WTC11 (cell line): Measurements from ENCODE around the gene RPS10. TPM values are rescaled to one million over a fixed set of nuclear protein-coding genes. Genes with fewer than 3 reads are reported as not detected.

Source experiments
- ATAC-seq: fragments of 200-7000 bp; cut with Tn5 transposase; 2 replicates; pipeline ENCODE4 v1.10.0; 2021; ENCODE audit warnings: mild to moderate bottlenecking, moderate library complexity
- CTCF ChIA-PET: fragments of 300-600 bp; sonication (Branson Sonifier 250); formaldehyde crosslinking; loops from one replicate; lab custom pipeline; 2021; ENCODE audit warnings: antibody characterized with exemption; lab: Charles Lee
- POLR2A ChIA-PET: fragments of 350-600 bp; sonication (Branson Sonifier 250); formaldehyde crosslinking; loops from one replicate; lab custom pipeline; 2021; ENCODE audit warnings: antibody characterized with exemption; lab: Charles Lee
- DNase-seq: peaks from one replicate; pipeline ENCODE4 v3.0.0; 2021; ENCODE audit warnings: low spot score
- H3K27ac Mint-ChIP-seq: 2 replicates; pipeline ENCODE4 v1.8.0; 2021; ENCODE audit warnings: mixed read lengths
- H3K27me3 Mint-ChIP-seq: 2 replicates; pipeline ENCODE4 v1.8.0; 2021; ENCODE audit warnings: low read depth, mild to moderate bottlenecking, moderate library complexity, mixed read lengths
- H3K36me3 Mint-ChIP-seq: 2 replicates; pipeline ENCODE4 v1.8.0; 2021; ENCODE audit warnings: mixed read lengths
- H3K4me1 Mint-ChIP-seq: 2 replicates; pipeline ENCODE4 v1.8.0; 2022; ENCODE audit warnings: mixed read lengths
- H3K4me3 Mint-ChIP-seq: 2 replicates; pipeline ENCODE4 v1.8.0; 2021; ENCODE audit warnings: mild to moderate bottlenecking, moderate library complexity, mixed read lengths
- H3K9me3 Mint-ChIP-seq: 2 replicates; pipeline ENCODE4 v1.8.0; 2021; ENCODE audit warnings: mixed read lengths
- ATF2 ChIP-seq: sonication (generic); formaldehyde crosslinking; IDR thresholded peaks from 2 replicates; pipeline ENCODE4 v1.8.1; 2022; ENCODE audit warnings: low read depth, missing genetic modification reagents, borderline replicate concordance
- E2F4 ChIP-seq: sonication (generic); formaldehyde crosslinking; IDR thresholded peaks from 2 replicates; pipeline ENCODE4 v1.8.1; 2022; ENCODE audit warnings: low read depth, mild to moderate bottlenecking, moderate library complexity, missing genetic modification reagents, borderline replicate concordance
- ERG ChIP-seq: fragments of 250-450 bp; sonication (Bioruptor Pico); IDR thresholded peaks from 2 replicates; pipeline ENCODE4 v1.8.0; 2021; ENCODE audit warnings: mild to moderate bottlenecking
- FOXJ3 ChIP-seq: sonication (generic); formaldehyde crosslinking; IDR thresholded peaks from 2 replicates; pipeline ENCODE4 v1.9.0; 2021; ENCODE audit warnings: missing genetic modification reagents, mild to moderate bottlenecking, borderline replicate concordance
- GRHL2 ChIP-seq: fragments of 250-450 bp; sonication (Bioruptor Pico); IDR thresholded peaks from 2 replicates; pipeline ENCODE4 v1.8.0; 2022; ENCODE audit warnings: mild to moderate bottlenecking, moderate library complexity; ENCODE audit not compliant: insufficient replicate concordance, severe bottlenecking
- SP1 ChIP-seq: sonication (generic); formaldehyde crosslinking; conservative IDR thresholded peaks from 2 replicates; pipeline ENCODE4 v1.8.1; 2022; ENCODE audit warnings: missing genetic modification reagents
- USF1 ChIP-seq: sonication (generic); formaldehyde crosslinking; IDR thresholded peaks from 2 replicates; pipeline ENCODE4 v1.8.0; 2022; ENCODE audit warnings: mild to moderate bottlenecking, missing genetic modification reagents
- ZNF232 ChIP-seq: sonication (generic); formaldehyde crosslinking; IDR thresholded peaks from 2 replicates; pipeline ENCODE4 v1.8.0; 2022; ENCODE audit warnings: mild to moderate bottlenecking, missing genetic modification reagents
- ZNF263 ChIP-seq: sonication (generic); formaldehyde crosslinking; IDR thresholded peaks from 2 replicates; pipeline ENCODE4 v1.8.1; 2022; ENCODE audit warnings: low read depth, mild to moderate bottlenecking, moderate library complexity, missing genetic modification reagents
- ZNF396 ChIP-seq: fragments of 250-450 bp; sonication (Bioruptor Pico); IDR thresholded peaks from 2 replicates; pipeline ENCODE4 v1.8.0; 2021; ENCODE audit warnings: mild to moderate bottlenecking, moderate library complexity, borderline replicate concordance
- ZNF425 ChIP-seq: fragments of 250-450 bp; sonication (Bioruptor Pico); conservative IDR thresholded peaks from 2 replicates; pipeline ENCODE4 v1.9.0; 2021; ENCODE audit warnings: mild to moderate bottlenecking
- total RNA-seq: library from RNA; stranded (reverse); gene quantifications from 3 replicates; pipeline ENCODE4 v1.2.3, GENCODE V29; 2021

RPS10 gene
- total RNA-seq, 1 experiment from 2014 or later: 2,184 TPM

- no peaks in the 10 kb centered on the region for H3K4me1 Mint-ChIP-seq
- H3K9me3 Mint-ChIP-seq: no peaks in the 10 kb centered on the region
- no peaks in the 10 kb centered on the region for H3K27me3 Mint-ChIP-seq
- TF ChIP-seq ZNF263 (CRISPR knock-in tag) (no peak), ERG (CRISPR knock-in tag) (no peak), ATF2 (no peak), SP1 (CRISPR knock-in tag) (no peak), E2F4 (CRISPR knock-in tag) (no peak), ZNF425 (CRISPR knock-in tag) (no peak), GRHL2 (CRISPR knock-in tag) (no peak), FOXJ3 (CRISPR knock-in tag) (no peak), ZNF232 (CRISPR knock-in tag) (no peak), USF1 (CRISPR knock-in tag) (no peak), ZNF396 (no peak)
- H3K36me3 Mint-ChIP-seq: peaks cover 13% of the 10 kb centered on the region; the same call in 1 of the 2 replicates
- DNase-seq (no peak), ATAC-seq (no peak)
- no peak overlapping the region for H3K4me3 Mint-ChIP-seq
- 0 out of 2 replicates have a peak overlapping the region, but pooled peaks have one; percentile 4 for H3K27ac Mint-ChIP-seq
- POLR2A ChIA-PET: no interaction called here
- CTCF ChIA-PET: no interaction called here
Measured at GRCh38 chr6:34369385-34369784, 56.5 kb downstream of the RPS10 start.

Other genes with a start within 250 kb of the RPS10 start
- 2,446 to 2,677 TPM (median 2,610 TPM) in 3 replicates for gene HMGA1, start 189.2 kb downstream of the RPS10 start, total RNA-seq
- 11.7 to 15.1 TPM (median 14.1 TPM) in 3 replicates for gene SMIM29, start 177.1 kb downstream of the RPS10 start, total RNA-seq
- 24.6 to 30.0 TPM (median 24.8 TPM) in 3 replicates for gene NUDT3, start 33.4 kb downstream of the RPS10 start, total RNA-seq
- gene PACSIN1, start 40.0 kb upstream of the RPS10 start, total RNA-seq: 10.6 to 12.6 TPM (median 10.7 TPM) in 3 replicates
- gene SPDEF, start 130.3 kb upstream of the RPS10 start, total RNA-seq: 0.44 to 0.72 TPM (median 0.50 TPM) in 3 replicates